GM12878 (cell line): ENCODE data around the gene OR4D1. TPM values are rescaled to one million over a fixed set of nuclear protein-coding genes. Genes with fewer than 3 reads are reported as not detected.

Experiments used
- ATAC-seq: fragments of 200-7000 bp; cut with Tn5 transposase; 3 replicates; pipeline ENCODE4 v1.9.1; 2020; ENCODE audit warnings: mild to moderate bottlenecking, moderate library complexity
- BruUV-seq: library from RNA; stranded (reverse); fragments of 400-500 nt; replicated peaks from 2 replicates; lab custom pipeline; 2021; lab: Mats Ljungman, UMichigan
- CTCF ChIA-PET: fragments of 300-600 bp; sonication (Branson Sonifier 250); formaldehyde crosslinking; extraction: SDS; loops from one replicate; lab custom pipeline; 2021; ENCODE audit warnings: inconsistent platforms; lab: Yijun Ruan, JAX
- POLR2A ChIA-PET: fragments of 350-600 bp; formaldehyde crosslinking; extraction: SDS; loops from one replicate; lab custom pipeline; 2021; ENCODE audit warnings: inconsistent platforms; lab: Charles Lee
- RAD21 ChIA-PET: fragments of 300-600 bp; sonication (Branson Sonifier 250); formaldehyde crosslinking; loops from one replicate; lab custom pipeline; 2023; ENCODE audit warnings: antibody characterized with exemption; ENCODE audit not compliant: unreplicated experiment; lab: Charles Lee
- SMC1A ChIA-PET: fragments of 300-600 bp; sonication (Branson Sonifier 250); formaldehyde crosslinking; loops from one replicate; lab custom pipeline; 2023; ENCODE audit not compliant: unreplicated experiment, uncharacterized antibody; lab: Charles Lee
- DNase-seq: peaks from one replicate; pipeline ENCODE4 v3.0.0-alpha.2; 2011; ENCODE audit warnings: low read depth, low spot score
- FAIRE-seq: peaks from 3 replicates; lab custom pipeline; 2011; peaks lifted over from hg19 to GRCh38; lab: Jason Lieb, UNC
- H2AFZ ChIP-seq: 2 replicates; pipeline ENCODE4 v1.6.0; 2011; ENCODE audit warnings: low read depth, low read length, control low read depth; ENCODE audit not compliant: control insufficient read depth
- H3K27ac ChIP-seq: 2 replicates; pipeline ENCODE4 v1.5.1; 2011; ENCODE audit warnings: control low read depth; ENCODE audit not compliant: control insufficient read depth, insufficient read depth
- H3K27me3 ChIP-seq, 2 experiments: replicated peaks in 1 of 2; 2 replicates each; pipeline versions ENCODE4 v1.6.0 to v1.6.1; 2011; ENCODE audit warnings: low read length in 1 of 2; ENCODE audit not compliant: control insufficient read depth in 2 of 2, insufficient read depth in 2 of 2
- H3K36me3 ChIP-seq, 2 experiments: 2 replicates each; pipeline ENCODE4 v1.5.1; 2011; ENCODE audit warnings: low read length in 1 of 2; ENCODE audit not compliant: control insufficient read depth in 2 of 2, insufficient read depth in 2 of 2
- H3K4me1 ChIP-seq: 2 replicates; pipeline ENCODE4 v1.6.1; 2011; ENCODE audit warnings: mild to moderate bottlenecking, low read length, moderate library complexity, mixed read lengths; ENCODE audit not compliant: control insufficient read depth, insufficient read depth
- H3K4me2 ChIP-seq: 2 replicates; pipeline ENCODE4 v1.6.0; 2011; ENCODE audit warnings: control low read depth; ENCODE audit not compliant: control insufficient read depth, insufficient read depth
- H3K4me3 ChIP-seq: fragments of 200-600 bp; sonication (generic); 2 replicates; pipeline ENCODE4 v1.5.1; 2016
- H3K79me2 ChIP-seq: 2 replicates; pipeline ENCODE4 v1.6.0; 2011; ENCODE audit warnings: low read length; ENCODE audit not compliant: control insufficient read depth, insufficient read depth
- H3K9ac ChIP-seq: 2 replicates; pipeline ENCODE4 v1.8.0; 2011; ENCODE audit warnings: low read length, control low read depth, mixed read lengths; ENCODE audit not compliant: control insufficient read depth, insufficient read depth
- H3K9me3 ChIP-seq: replicated peaks from 3 replicates; pipeline ENCODE4 v1.5.1; 2011; ENCODE audit warnings: mild to moderate bottlenecking, low read length; ENCODE audit not compliant: control insufficient read depth, insufficient read depth
- H4K20me1 ChIP-seq: 2 replicates; pipeline ENCODE4 v1.6.0; 2011; ENCODE audit not compliant: control insufficient read depth, insufficient read depth
- ATF7 ChIP-seq: fragments of 450-650 bp; IDR thresholded peaks from 2 replicates; pipeline ENCODE4 v1.6.1; 2016; ENCODE audit warnings: low read depth, mild to moderate bottlenecking
- CBFB ChIP-seq: IDR thresholded peaks from 2 replicates; pipeline ENCODE4 v1.6.1; 2016; ENCODE audit warnings: antibody characterized with exemption, low read depth
- JUNB ChIP-seq: IDR thresholded peaks from 2 replicates; pipeline ENCODE4 v1.6.1; 2016; ENCODE audit warnings: antibody characterized with exemption, mild to moderate bottlenecking
- NR2C1 ChIP-seq: fragments of 450-650 bp; IDR thresholded peaks from 2 replicates; pipeline ENCODE4 v1.6.1; 2017; ENCODE audit warnings: antibody characterized with exemption, mild to moderate bottlenecking, moderate library complexity
- YY1 ChIP-seq: IDR thresholded peaks from 2 replicates; pipeline ENCODE4 v1.6.1; 2011; ENCODE audit warnings: low read depth, mild to moderate bottlenecking, low read length
- WGBS: methylation state at CpG from one replicate; pipeline ENCODE4 v1.1.6; 2016; ENCODE audit warnings: low lambda C conversion rate; ENCODE audit not compliant: insufficient replicate concordance, insufficient coverage; ENCODE audit errors: missing lambda C conversion rate; 5-methylcytosine and 5-hydroxymethylcytosine counted together
- in situ Hi-C: fragments of 300-500 bp; cut with MboI; formaldehyde crosslinking; loops from 9 replicates; pipeline ENCODE4 v1.14.3; 2018; ENCODE audit warnings: mixed read lengths
- intact Hi-C: fragments of 100-400 bp; cut with micrococcal nuclease; formaldehyde crosslinking; loops from one replicate; pipeline ENCODE4 v1.14.2; 2022; ENCODE audit not compliant: unreplicated experiment
- polyA plus RNA-seq, 11 experiments: library from polyadenylated mRNA; depleted of rRNA in 4 of 11; unstranded in 6 of 11; stranded (reverse) in 5 of 11; fragments of >200 nt; fragmentation: Nextera tagmentation in 4 of 11; fragmentation: Illumina TruSeq in 1 of 11; extraction: Ambion mirVana in 4 of 11; extraction: Trizol in 1 of 11; gene quantifications; 1 replicate in 1 of 11; 2 replicates in 10 of 11; pipeline versions ENCODE4 v1.2.1 to v1.2.3, GENCODE V29; 2011 to 2016; ENCODE audit warnings: inconsistent platforms in 2 of 11, missing spikeins in 2 of 11, low read depth in 1 of 11
- total RNA-seq, 4 experiments: library from RNA; depleted of rRNA in 3 of 4; stranded (reverse); fragments of >200 nt in 3 of 4; fragmentation: Illumina TruSeq in 1 of 4; extraction: Trizol in 1 of 4; gene quantifications; 2 replicates each; pipeline versions ENCODE4 v1.2.1 to v1.2.3, GENCODE V29; 2013 to 2021
- TF ChIP-seq, protein P1 (sequence below): IDR thresholded peaks from 2 replicates; pipeline ENCODE4 v1.6.1; 2012; ENCODE audit warnings: mild to moderate bottlenecking, low read depth, low read length

Gene OR4D1
- total and polyA plus RNA-seq, 10 of the 15 experiments (the other 5 are each of a cell fraction or from before 2014, with no cell fraction given) = not detected

DNA sequence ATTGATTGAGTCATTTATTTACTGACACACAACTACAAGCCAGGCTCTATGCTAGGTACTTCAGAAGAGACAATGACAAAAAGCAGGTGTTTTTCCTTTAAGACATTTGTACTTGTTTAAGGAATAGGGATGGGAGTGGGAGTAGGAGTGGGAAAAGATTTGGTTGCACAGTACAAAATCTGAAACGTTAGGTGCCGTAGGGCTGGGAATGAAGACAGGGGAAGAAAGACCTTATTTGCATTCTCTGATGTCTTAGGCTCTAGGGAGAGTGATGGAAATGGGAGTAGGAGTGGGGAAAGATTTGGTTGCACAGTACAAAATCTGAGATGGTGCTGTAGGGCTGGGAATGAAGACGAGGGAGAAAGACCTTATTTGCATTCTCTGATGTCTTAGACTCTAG is 28.7 kb upstream of the OR4D1 start (continued):
- TF ChIP-seq ATF7 = no peak

DNA sequence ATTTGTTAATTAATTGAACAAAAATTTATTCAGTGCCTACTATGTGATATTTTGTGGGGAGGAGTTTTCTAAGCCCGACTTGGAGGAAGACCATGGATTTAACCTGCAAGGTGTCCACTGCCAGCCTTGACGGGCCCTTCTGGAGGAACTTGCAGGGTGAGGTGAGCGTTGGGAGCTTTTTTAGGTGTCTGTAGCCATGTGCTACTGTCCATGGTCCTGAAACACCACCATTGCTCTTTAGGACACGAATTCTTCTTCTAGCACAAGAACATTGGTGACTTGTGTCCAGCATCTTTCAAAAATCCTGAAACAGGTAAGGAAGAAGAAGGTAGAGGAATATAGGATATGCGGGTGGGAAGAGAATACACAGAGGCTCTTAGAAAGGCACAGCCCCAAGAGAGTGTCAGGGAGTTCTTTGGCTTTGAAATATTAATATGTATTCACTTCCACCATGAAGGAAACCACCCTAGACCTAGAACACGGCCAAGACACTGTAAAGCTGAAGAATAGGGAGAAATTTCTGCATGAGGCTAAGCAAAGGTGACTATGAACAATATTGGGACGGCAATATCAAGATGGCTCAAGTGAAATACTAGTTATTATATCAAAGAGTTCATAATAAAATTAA is 27.9 kb upstream of the OR4D1 start:
- ChIA-PET SMC1A (no interaction called here), RAD21 (no interaction called here), CTCF (no interaction called here), POLR2A (no interaction called here)
- no peaks in the 10 kb centered on the region for H3K9me3 ChIP-seq
- BruUV-seq = no TSS peak
- 25% methylated on average over 7 of the region's 7 CpGs for WGBS
- intact Hi-C loops = no loop called here
- no peaks in the 10 kb centered on the region for H3K79me2 ChIP-seq
- in situ Hi-C loops = no loop called here
- no peak overlapping the region for H2AFZ ChIP-seq
- TF ChIP-seq, protein P1, sequence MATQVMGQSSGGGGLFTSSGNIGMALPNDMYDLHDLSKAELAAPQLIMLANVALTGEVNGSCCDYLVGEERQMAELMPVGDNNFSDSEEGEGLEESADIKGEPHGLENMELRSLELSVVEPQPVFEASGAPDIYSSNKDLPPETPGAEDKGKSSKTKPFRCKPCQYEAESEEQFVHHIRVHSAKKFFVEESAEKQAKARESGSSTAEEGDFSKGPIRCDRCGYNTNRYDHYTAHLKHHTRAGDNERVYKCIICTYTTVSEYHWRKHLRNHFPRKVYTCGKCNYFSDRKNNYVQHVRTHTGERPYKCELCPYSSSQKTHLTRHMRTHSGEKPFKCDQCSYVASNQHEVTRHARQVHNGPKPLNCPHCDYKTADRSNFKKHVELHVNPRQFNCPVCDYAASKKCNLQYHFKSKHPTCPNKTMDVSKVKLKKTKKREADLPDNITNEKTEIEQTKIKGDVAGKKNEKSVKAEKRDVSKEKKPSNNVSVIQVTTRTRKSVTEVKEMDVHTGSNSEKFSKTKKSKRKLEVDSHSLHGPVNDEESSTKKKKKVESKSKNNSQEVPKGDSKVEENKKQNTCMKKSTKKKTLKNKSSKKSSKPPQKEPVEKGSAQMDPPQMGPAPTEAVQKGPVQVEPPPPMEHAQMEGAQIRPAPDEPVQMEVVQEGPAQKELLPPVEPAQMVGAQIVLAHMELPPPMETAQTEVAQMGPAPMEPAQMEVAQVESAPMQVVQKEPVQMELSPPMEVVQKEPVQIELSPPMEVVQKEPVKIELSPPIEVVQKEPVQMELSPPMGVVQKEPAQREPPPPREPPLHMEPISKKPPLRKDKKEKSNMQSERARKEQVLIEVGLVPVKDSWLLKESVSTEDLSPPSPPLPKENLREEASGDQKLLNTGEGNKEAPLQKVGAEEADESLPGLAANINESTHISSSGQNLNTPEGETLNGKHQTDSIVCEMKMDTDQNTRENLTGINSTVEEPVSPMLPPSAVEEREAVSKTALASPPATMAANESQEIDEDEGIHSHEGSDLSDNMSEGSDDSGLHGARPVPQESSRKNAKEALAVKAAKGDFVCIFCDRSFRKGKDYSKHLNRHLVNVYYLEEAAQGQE = peak; percentile 98
- no peak for TF ChIP-seq NR2C1
- no peak for TF ChIP-seq CBFB
- no peak for TF ChIP-seq JUNB
- TF ChIP-seq YY1 = 0 out of 2 replicates have a peak, but pooled peaks have one; percentile 25
- ATAC-seq = no peak
- no peak overlapping the region for H3K4me3 ChIP-seq
- H3K27ac ChIP-seq = no peak overlapping the region
- DNase-seq = no peak
- FAIRE-seq = peak; percentile 23
- H3K4me2 ChIP-seq = no peak overlapping the region
- H4K20me1 ChIP-seq = no peaks in the 10 kb centered on the region
- no peaks in the 10 kb centered on the region for H3K4me1 ChIP-seq
- H3K36me3 ChIP-seq = no peaks in the 10 kb centered on the region
- no peak overlapping the region for H3K9ac ChIP-seq
- H3K27me3 ChIP-seq = no peaks in the 10 kb centered on the region
